Upper lobe of left lung (tissue), 6 donors: ENCODE results near the gene R3HDM2. TPM values are rescaled to one million over a fixed set of nuclear protein-coding genes. Genes with fewer than 3 reads are reported as not detected.

Experiments used
- ATAC-seq, 2 donors: fragments of 200-7000 bp; cut with Tn5 transposase; one replicate each; pipeline ENCODE4 v1.9.1; 2022; ENCODE audit warnings: mild to moderate bottlenecking in 2 of 2, moderate library complexity in 2 of 2; ENCODE audit not compliant: low FRiP score in 2 of 2
- DNase-seq, 2 donors: peaks; one replicate each; pipeline ENCODE4 v3.0.0-alpha.2; 2019 to 2020
- H3K27ac ChIP-seq, 4 donors: fragments of 200-600 bp; sonication (generic); one replicate each; pipeline ENCODE4 v1.5.1; 2016 to 2019
- H3K27me3 ChIP-seq, 4 donors: fragments of 200-600 bp; sonication (generic); one replicate each; pipeline ENCODE4 v1.5.1; 2017 to 2019
- H3K36me3 ChIP-seq, 4 donors: fragments of 200-600 bp; sonication (generic); one replicate each; pipeline ENCODE4 v1.5.1; 2016 to 2019
- H3K4me1 ChIP-seq, 4 donors: fragments of 200-600 bp; sonication (generic); one replicate each; pipeline ENCODE4 v1.5.1; 2018 to 2019
- H3K4me3 ChIP-seq, 4 donors: fragments of 200-600 bp; sonication (generic); one replicate each; pipeline ENCODE4 v1.5.1; 2017 to 2019; ENCODE audit warnings: mild to moderate bottlenecking in 2 of 4, moderate library complexity in 1 of 4
- H3K9me3 ChIP-seq, 4 donors: fragments of 200-600 bp; sonication (generic); one replicate each; pipeline ENCODE4 v1.5.1; 2018 to 2019
- CTCF ChIP-seq, 6 experiments: fragments of 450-650 bp in 4 of 6; fragments of 200-600 bp in 2 of 6; sonication (generic) in 2 of 6; IDR thresholded peaks; one replicate each; pipeline ENCODE4 v1.5.1; 2016 to 2019; ENCODE audit warnings: antibody characterized with exemption in 6 of 6
- EP300 ChIP-seq, 4 donors: sonication (generic); formaldehyde crosslinking; IDR thresholded peaks; one replicate each; pipeline ENCODE4 v1.5.1; 2017; ENCODE audit warnings: antibody characterized with exemption in 4 of 4, control low read depth in 2 of 4
- POLR2A ChIP-seq, 4 donors: fragments of 450-650 bp; IDR thresholded peaks; one replicate each; pipeline ENCODE4 v1.5.1; 2016 to 2017; ENCODE audit warnings: antibody characterized with exemption in 4 of 4, mild to moderate bottlenecking in 2 of 4
- POLR2AphosphoS5 ChIP-seq, 2 donors: sonication (generic); formaldehyde crosslinking; IDR thresholded peaks; one replicate each; pipeline ENCODE4 v1.5.1; 2017; ENCODE audit warnings: antibody characterized with exemption in 2 of 2
- WGBS, 2 donors: methylation state at CpG; one replicate each; pipeline ENCODE4 v1.1.5; 2017 to 2018; 5-methylcytosine and 5-hydroxymethylcytosine counted together
- total RNA-seq, 6 donors: library from RNA; depleted of rRNA in 4 of 6; stranded (reverse); fragments of >200 nt in 4 of 6; gene quantifications; one replicate each; pipeline versions ENCODE4 v1.1.0 to v1.2.1, GENCODE V29; 2016 to 2021
- donor health status: DM: no; HTN: no; CAD: no; lungs with moderate emphysema.
- donor health status: DM: no; HTN: yes; CAD: no; lungs with severe emphysema.

Gene R3HDM2
- total RNA-seq, 6 donors from 2014 or later = 39.2 to 94.3 (median 59.2) TPM

GRCh38 chr12:57213763-57214397 is 217.0 kb downstream of the R3HDM2 start:
- 43 to 51% methylated on average over 4 of the region's 4 CpGs for WGBS, 2 donors
- Histone ChIP-seq H3K27ac (no peak overlapping the region), H3K4me3 (no peak overlapping the region), H3K4me1 (peaks cover 31 to 53% (median 33%) of the 10 kb centered on the region in 4 donors), H3K9me3 (no peaks in the 10 kb centered on the region), H3K36me3 (peaks cover 0 to 31% (median 13%) of the 10 kb centered on the region in 4 donors), H3K27me3 (peaks cover 2 to 36% (median 24%) of the 10 kb centered on the region in 4 donors)
- ATAC-seq = no peak
- TF ChIP-seq POLR2AphosphoS5 (IDR thresholded peaks at IDR 0.05) = no peak
- TF ChIP-seq POLR2A (IDR thresholded peaks at IDR 0.05) = no peak
- no peak for TF ChIP-seq EP300 (IDR thresholded peaks at IDR 0.05)
- no peak for TF ChIP-seq CTCF (IDR thresholded peaks at IDR 0.05)
- DNase-seq = no peak

GRCh38 chr12:57213058-57213715 is 217.7 kb downstream of the R3HDM2 start:
- peak; percentile 91 to 92 for DNase-seq
- 4 to 5% methylated on average over 16 of the region's 16 CpGs for WGBS, 2 donors

GRCh38 chr12:57212701-57213057 is 218.2 kb downstream of the R3HDM2 start:
- H3K36me3 ChIP-seq = peaks cover 0 to 42% (median 18%) of the 10 kb centered on the region in 4 donors
- no peak overlapping the region for H3K27ac ChIP-seq
- H3K4me3 ChIP-seq = no peak overlapping the region
- H3K27me3 ChIP-seq = peaks cover 2 to 28% (median 18%) of the 10 kb centered on the region in 4 donors
- no peak for TF ChIP-seq CTCF (IDR thresholded peaks at IDR 0.05)
- H3K9me3 ChIP-seq = no peaks in the 10 kb centered on the region
- no peak for ATAC-seq
- 73 to 85% methylated on average over 7 of the region's 7 CpGs for WGBS, 2 donors
- H3K4me1 ChIP-seq = peaks cover 30 to 52% (median 33%) of the 10 kb centered on the region in 4 donors
- DNase-seq = peak in 1 of 2 donors; percentile 14

More at GRCh38 chr12:57213058-57213715, 217.7 kb downstream of the R3HDM2 start:
- Histone ChIP-seq H3K4me3 (no peak overlapping the region), H3K27me3 (peaks cover 2 to 33% (median 22%) of the 10 kb centered on the region in 4 donors), H3K36me3 (peaks cover 0 to 37% (median 16%) of the 10 kb centered on the region in 4 donors), H3K27ac (no peak overlapping the region), H3K4me1 (peaks cover 31 to 53% (median 33%) of the 10 kb centered on the region in 4 donors), H3K9me3 (no peaks in the 10 kb centered on the region)
- ATAC-seq = peak; percentile 85 to 89
- no peak for TF ChIP-seq POLR2AphosphoS5 (IDR thresholded peaks at IDR 0.05)
- no peak for TF ChIP-seq POLR2A (IDR thresholded peaks at IDR 0.05)
- peak; percentile 84 to 97 (median 90) for TF ChIP-seq CTCF (IDR thresholded peaks at IDR 0.05)
- TF ChIP-seq EP300 (IDR thresholded peaks at IDR 0.05) = no peak

- 86 to 91% methylated on average over 12 to 25 of the region's 27 CpGs for WGBS, 2 donors
- H3K27me3 ChIP-seq = peaks cover under 1 to 22% (median 15%) of the 10 kb centered on the region in 4 donors
- no peak overlapping the region for H3K4me3 ChIP-seq
- DNase-seq (peak in 1 of 2 donors; percentile 70), ATAC-seq (no peak)
- TF ChIP-seq EP300 (IDR thresholded peaks at IDR 0.05) (no peak), POLR2AphosphoS5 (IDR thresholded peaks at IDR 0.05) (no peak), POLR2A (IDR thresholded peaks at IDR 0.05) (no peak), CTCF (IDR thresholded peaks at IDR 0.05) (no peak)
- no peaks in the 10 kb centered on the region for H3K9me3 ChIP-seq
- no peak overlapping the region for H3K27ac ChIP-seq
- peaks cover 24 to 45% (median 26%) of the 10 kb centered on the region in 4 donors for H3K4me1 ChIP-seq
- peaks cover 0 to 45% (median 20%) of the 10 kb centered on the region in 4 donors for H3K36me3 ChIP-seq
Measured at GRCh38 chr12:57211791-57212700, 218.8 kb downstream of the R3HDM2 start.
